Measurements from ENCODE around the gene ZFP69B. TPM values are rescaled to one million over a fixed set of nuclear protein-coding genes. Genes with fewer than 3 reads are reported as not detected.

ZFP69B gene
- total and polyA plus RNA-seq, 2 donors (not counting 1 experiment from before 2014, with no cell fraction given), result 1.0 to 10.8 TPM

DNA sequence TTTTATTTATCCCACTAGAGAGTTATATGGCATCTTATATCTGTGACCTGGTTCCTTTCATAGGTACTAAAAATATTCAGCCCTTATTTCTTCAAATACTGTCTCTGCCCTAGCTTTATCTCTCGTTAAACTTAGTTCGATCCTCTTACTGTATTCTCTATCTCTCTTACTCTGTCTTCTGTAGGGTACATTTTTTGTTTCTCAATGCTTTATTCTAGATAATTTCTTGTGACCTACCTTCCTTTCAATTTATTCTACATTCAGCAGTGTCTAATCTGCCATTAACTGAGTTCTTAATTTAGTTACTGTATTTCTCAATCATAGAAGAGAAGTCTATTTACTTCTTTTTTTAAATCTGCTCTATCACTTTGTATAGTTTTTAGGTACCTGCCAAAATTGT, 25.0 kb downstream of the ZFP69B start:
- H3K4me1 ChIP-seq (ENCODE audit: control insufficient read depth in 2 of 2, insufficient read depth in 2 of 2, low read length in 2 of 2), result peaks cover 8 to 14% of the 10 kb centered on the region in 2 donors

More for the DNA sequence above, 25.0 kb downstream of the ZFP69B start:
- Histone ChIP-seq H3K4me2 (replicated peaks; ENCODE audit: low read depth, low read length, poor library complexity, severe bottlenecking) (no peak overlapping the region), H3K27ac (ENCODE audit: low read length in 2 of 2) (no peak overlapping the region), H3K79me2 (ENCODE audit: control insufficient read depth, insufficient read depth, low read length) (no peaks in the 10 kb centered on the region), H2AFZ (ENCODE audit: insufficient read depth, low read depth, low read length, poor library complexity, severe bottlenecking) (no peak overlapping the region), H4K20me1 (ENCODE audit: control insufficient read depth, insufficient read depth, low read length, poor library complexity, severe bottlenecking) (no peaks in the 10 kb centered on the region), H3K9ac (ENCODE audit: low read length) (no peak overlapping the region), H3K27me3 (replicated peaks in 1 of 4; ENCODE audit: control extremely low read depth in 1 of 4, control insufficient read depth in 3 of 4, insufficient read depth in 4 of 4, low read length in 3 of 4) (no peaks in the 10 kb centered on the region), H3K4me3 (ENCODE audit: control extremely low read depth in 1 of 5, extremely low read depth in 1 of 5, insufficient read depth in 1 of 5, low read depth in 2 of 5, low read length in 4 of 5) (no peak overlapping the region), H3K36me3 (replicated peaks in 1 of 2; ENCODE audit: control extremely low read depth in 1 of 2, control insufficient read depth in 1 of 2, extremely low read depth in 1 of 2, insufficient read depth in 2 of 2, low read length in 1 of 2) (no peaks in the 10 kb centered on the region), H3K9me3 (ENCODE audit: control extremely low read depth in 1 of 3, control insufficient read depth in 2 of 3, insufficient read depth in 1 of 3, low read length in 2 of 3) (peaks cover 2 to 22% (median 21%) of the 10 kb centered on the region in 3 donors)
- no CpG with 5 or more reads among the region's 2 CpGs for WGBS (ENCODE audit: insufficient coverage)
- Mint-ChIP-seq H3K27ac (no peak overlapping the region), H3K27me3 (no peaks in the 10 kb centered on the region), H3K4me3 (no peak overlapping the region), H3K9me3 (ENCODE audit: insufficient read depth) (peaks cover 26% of the 10 kb centered on the region), H3K4me1 (peaks cover 18% of the 10 kb centered on the region)
- no peak for ATAC-seq (ENCODE audit: low read depth)
- DNase-seq, result no peak
- TF ChIP-seq, protein P1, sequence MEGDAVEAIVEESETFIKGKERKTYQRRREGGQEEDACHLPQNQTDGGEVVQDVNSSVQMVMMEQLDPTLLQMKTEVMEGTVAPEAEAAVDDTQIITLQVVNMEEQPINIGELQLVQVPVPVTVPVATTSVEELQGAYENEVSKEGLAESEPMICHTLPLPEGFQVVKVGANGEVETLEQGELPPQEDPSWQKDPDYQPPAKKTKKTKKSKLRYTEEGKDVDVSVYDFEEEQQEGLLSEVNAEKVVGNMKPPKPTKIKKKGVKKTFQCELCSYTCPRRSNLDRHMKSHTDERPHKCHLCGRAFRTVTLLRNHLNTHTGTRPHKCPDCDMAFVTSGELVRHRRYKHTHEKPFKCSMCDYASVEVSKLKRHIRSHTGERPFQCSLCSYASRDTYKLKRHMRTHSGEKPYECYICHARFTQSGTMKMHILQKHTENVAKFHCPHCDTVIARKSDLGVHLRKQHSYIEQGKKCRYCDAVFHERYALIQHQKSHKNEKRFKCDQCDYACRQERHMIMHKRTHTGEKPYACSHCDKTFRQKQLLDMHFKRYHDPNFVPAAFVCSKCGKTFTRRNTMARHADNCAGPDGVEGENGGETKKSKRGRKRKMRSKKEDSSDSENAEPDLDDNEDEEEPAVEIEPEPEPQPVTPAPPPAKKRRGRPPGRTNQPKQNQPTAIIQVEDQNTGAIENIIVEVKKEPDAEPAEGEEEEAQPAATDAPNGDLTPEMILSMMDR (IDR thresholded peaks at IDR 0.05), result no peak
- TF ChIP-seq EZH2 (IDR thresholded peaks at IDR 0.05; ENCODE audit: borderline replicate concordance, insufficient read depth, low read depth, low read length, poor library complexity, severe bottlenecking), result no peak
- intact Hi-C loops (cut with micrococcal nuclease), result loop anchor here (10.0 kb wide), 1 partner anchor 220 kb away; the partner anchor contains the start of gene NFYC
- POLR2A ChIA-PET, result no interaction called here
- CTCF ChIA-PET, result no interaction called here
